ENCODE measurements around the gene ZNF346.

The ZNF346 gene

DNA sequence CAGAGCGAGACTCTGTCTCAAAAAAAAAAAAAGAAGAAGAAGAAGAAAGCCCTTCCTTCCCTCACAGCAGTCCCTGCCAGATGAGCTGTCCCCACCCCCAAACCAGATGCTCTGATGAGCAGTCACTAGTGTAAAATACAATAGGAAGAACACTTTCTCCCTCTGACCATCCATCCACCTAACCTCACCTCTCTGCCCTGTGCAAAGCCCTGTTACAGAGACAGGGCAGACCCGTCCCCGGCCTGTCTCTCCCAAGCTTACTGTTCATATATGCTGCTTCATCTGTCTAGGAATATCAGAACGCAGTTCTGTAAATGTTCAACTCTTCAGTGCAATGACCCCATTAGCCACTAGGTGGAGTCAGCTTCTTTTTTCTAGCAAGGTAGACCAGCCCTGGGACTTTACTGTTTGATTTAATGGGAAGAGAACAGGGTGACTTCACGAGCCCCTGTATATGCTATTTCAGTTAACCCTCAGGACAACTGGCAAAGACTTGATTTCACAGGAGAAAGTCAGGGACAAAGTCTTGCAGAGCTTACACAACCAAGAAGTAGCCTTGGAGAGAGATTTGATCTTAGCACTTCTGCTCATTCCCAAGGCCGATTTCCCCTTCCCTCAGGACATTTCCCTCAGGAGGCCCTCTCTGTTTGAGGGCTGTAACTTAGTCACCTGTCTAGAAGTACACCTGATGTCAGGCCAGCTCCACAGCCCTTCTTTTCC lies 49.3 kb downstream of the ZNF346 start:
- no peak for FAIRE-seq

DNA sequence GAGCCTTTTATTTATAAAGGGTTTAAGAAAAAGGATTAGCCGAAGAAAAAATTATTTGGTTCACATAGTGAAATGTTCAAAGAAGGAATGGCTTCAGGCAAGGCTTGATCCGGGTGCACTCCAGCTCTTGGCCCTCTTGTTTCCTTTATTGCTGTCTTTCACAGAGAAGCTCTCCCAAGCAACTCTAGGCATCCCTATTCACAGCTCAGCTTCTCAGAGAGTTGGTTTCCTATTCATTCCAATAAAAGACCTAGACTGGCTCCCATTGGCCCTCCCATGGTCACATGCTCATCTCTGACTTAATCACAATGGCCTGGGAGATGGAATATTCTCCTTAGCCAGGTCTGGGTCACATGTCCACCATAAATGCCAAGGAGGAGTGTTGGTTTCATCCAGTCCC lies 54.8 kb downstream of the ZNF346 start:
- FAIRE-seq = no peak

GRCh38 chr5:177079606-177080005 lies 57.1 kb downstream of the ZNF346 start:
- FAIRE-seq = no peak

- no peak for FAIRE-seq
Observed at GRCh38 chr5:177080265-177080664, 57.8 kb downstream of the ZNF346 start.

DNA sequence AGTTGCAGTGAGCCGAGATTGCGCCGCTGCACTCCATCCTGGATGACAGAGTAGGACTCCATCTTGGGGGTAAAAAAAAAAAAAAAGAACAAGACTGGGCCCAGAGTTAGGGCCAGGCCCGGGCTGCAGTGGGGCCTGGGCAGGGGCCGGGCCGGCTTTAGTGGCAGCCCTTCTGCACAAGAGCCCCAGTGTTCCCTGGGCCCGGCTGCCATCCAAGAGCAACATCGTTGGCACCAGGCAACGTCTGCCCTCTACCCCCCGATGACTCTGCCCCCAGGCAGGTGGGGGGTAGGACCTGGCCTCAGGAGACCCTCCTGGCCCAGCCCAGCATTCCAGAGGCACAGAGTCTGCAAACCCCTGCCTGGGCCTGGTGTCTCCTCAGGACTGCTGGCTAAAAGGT lies 59.4 kb downstream of the ZNF346 start:
- no peak for FAIRE-seq

- FAIRE-seq = no peak
Observed at GRCh38 chr5:177083357-177083756, 60.9 kb downstream of the ZNF346 start.

- no peak for FAIRE-seq
Observed at GRCh38 chr5:177084175-177084574, 61.7 kb downstream of the ZNF346 start.

DNA sequence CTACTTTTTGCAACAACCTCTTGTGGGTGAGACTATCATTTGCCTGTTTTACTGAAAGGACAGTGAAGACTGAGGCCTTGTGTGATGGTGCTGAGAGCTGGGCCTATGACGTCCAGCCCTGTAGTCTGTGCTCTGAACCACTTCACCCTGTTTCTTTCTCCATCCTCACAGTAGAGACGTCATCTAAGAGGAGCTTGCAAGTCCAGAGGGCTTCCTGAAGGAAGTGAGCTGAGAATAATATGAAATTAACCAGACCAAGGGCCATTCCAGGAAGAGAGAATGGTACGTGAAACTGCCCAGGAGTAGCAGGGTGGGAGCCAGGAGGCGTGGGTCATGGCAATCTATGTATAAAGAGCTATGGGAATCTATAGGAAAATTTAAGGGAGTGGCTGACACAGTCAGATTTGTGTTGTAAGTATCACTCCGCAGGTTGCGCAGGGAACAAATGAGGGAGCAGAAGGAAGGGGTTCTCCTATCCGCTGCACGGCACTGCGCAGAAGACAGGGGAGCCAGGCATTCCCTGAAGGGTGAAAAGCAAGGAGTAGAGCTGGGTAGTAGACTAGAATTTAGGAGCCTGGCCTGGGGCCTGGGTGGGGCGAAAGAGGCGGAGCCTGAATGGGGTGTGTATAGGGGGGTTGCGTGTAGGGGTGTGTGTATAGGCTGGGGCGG lies 63.6 kb downstream of the ZNF346 start:
- FAIRE-seq = no peak

GRCh38 chr5:177086654-177087397 lies 64.3 kb downstream of the ZNF346 start, which contains the start of gene FGFR4:
Gene FGFR4, plus strand, starts transcription at chr5:177086915. Its CDS starts 2,688 bp downstream, at chr5:177089603.
- FAIRE-seq = no peak

DNA sequence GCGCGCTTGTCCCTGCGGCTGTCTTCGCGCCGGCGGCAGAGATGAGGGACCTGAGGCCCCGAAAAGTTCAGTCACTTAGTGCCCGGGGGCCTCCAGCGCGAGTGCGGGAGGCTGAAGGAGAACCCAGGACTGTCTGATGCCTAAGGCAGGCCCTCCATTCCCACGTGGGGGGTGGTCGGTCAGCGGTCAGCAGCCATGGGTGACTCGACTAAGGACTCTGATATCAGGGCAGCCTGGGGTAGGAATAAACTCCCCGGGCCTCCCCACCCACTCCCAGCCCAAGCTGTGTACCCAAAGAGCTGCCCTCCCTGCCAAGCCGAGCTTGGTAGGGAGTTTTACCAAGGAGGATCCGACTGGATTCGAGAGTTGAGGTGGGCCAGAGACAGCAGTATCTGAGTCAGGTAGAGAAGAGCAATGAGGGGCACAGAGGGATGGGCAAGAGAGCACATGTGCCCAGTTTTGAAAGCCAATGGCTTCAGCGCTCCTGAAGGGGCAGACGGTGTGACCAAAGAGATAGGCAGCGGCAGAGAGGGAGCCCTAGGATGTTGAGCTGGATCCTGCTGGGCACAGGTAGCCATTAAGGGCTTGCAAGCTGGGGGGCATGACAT lies 65.0 kb downstream of the ZNF346 start:
- no peak for FAIRE-seq

- no peak for FAIRE-seq
Observed at GRCh38 chr5:177089127-177089526, 66.6 kb downstream of the ZNF346 start.

- FAIRE-seq = no peak
Observed at GRCh38 chr5:177089825-177090641, 67.5 kb downstream of the ZNF346 start.

- no peak for FAIRE-seq
Observed at GRCh38 chr5:177090813-177091212, 68.3 kb downstream of the ZNF346 start.

- no peak for FAIRE-seq
Observed at GRCh38 chr5:177091232-177091631, 68.7 kb downstream of the ZNF346 start.

- FAIRE-seq = no peak
Observed at GRCh38 chr5:177092178-177093081, 69.9 kb downstream of the ZNF346 start.

GRCh38 chr5:177093082-177093712 lies 70.7 kb downstream of the ZNF346 start:
- no peak for FAIRE-seq

DNA sequence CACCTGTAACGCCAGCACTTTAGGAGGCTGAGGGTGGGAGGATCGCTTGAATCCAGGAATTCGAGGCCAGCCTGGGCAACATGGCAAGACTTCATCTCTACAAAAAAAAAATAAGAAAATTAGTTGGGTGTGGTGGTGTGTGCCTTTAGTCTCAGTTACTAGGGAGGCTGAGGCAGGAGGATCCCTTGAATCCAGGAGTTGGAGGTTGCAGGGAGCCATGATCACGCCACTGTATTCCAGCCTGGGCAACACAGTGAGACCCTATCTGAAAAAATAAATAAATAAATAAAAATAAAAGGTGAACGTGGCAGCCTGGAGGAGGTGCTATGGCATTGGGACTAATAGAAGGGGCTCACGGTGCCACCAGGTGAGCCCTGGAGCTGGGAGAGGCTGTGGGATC lies 71.3 kb downstream of the ZNF346 start:
- no peak for FAIRE-seq

DNA sequence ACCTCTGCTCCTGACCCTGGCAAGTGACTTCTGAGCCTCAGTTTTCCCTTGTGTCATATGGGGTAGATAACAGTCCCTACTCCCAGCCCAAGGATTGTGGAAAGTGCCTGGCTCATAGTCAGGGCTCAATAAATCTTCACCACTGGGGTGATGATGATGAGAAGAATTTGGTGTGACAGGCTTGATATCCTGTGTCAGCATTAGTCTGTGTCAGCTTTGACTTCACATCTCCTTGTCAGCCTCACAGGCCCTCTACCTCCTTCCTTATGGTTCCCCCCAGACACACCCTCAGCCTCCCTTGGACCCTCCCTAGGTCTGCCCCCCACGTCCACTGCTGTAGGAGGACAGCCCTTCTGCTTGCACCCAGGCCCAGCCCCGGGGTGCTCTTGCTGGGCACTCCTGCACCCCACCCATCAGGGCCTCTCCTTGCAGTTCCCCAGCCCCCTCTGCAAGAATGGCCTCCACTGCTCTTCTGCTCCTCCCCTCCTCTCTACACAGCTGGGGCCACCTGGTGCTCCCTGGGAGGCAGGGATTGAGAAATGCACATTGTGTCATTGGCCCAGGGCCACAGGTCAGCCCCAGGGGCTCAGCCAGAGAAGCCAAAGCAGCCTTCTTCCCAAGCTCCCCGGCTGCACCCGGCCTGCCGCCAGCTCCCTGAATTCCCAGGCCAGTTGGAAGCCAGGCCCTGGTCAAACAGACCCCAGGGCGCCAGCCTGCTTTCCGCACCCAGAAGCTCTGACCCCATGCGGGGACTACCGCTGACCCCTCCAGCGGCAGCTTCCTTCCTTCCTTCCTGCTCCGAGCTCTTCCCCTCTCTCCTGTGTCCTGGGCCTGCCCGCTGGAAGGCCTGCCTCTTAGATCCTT lies 72.0 kb downstream of the ZNF346 start:
- FAIRE-seq = no peak

DNA sequence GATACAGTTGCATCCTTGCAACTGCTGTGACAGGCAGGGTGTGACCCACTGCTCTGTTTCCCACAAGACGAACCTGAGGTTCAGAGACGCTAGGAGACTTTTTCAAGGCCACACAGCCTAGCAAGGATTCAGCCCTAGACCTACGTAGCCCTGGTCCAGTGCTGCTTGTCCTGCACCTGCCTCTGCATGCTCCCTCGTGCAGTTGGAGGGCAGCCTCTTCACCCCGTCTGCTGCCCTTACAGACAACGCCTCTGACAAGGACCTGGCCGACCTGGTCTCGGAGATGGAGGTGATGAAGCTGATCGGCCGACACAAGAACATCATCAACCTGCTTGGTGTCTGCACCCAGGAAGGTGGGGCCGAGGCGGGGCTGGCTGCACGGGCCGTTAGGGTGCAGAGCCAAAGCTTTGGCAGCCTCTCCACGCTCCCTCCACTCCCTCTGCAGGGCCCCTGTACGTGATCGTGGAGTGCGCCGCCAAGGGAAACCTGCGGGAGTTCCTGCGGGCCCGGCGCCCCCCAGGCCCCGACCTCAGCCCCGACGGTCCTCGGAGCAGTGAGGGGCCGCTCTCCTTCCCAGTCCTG lies 72.7 kb downstream of the ZNF346 start:
- no peak for FAIRE-seq
